ENCODE data around the gene SON. TPM values are rescaled to one million over a fixed set of nuclear protein-coding genes. Genes with fewer than 3 reads are reported as not detected.

Gene SON
- total RNA-seq, 1 donor from 2014 or later = 342 TPM

GRCh38 chr21:33549848-33550771 is 7.3 kb downstream of the SON start:
- intact Hi-C loops (cut with micrococcal nuclease) = no loop called here
- H3K4me1 Mint-ChIP-seq (ENCODE audit: low read depth) = peaks cover 23% of the 10 kb centered on the region
- no peak overlapping the region for H3K27ac Mint-ChIP-seq
- no peaks in the 10 kb centered on the region for H3K27me3 Mint-ChIP-seq (ENCODE audit: insufficient read depth)
- H3K36me3 Mint-ChIP-seq (ENCODE audit: low read depth) = peaks cover 42% of the 10 kb centered on the region
- DNase-seq (ENCODE audit: low spot score) = no peak
- H3K9me3 Mint-ChIP-seq = no peaks in the 10 kb centered on the region
- H3K4me3 Mint-ChIP-seq = no peak overlapping the region

GRCh38 chr21:33550772-33551660 is 8.2 kb downstream of the SON start:
- DNase-seq (ENCODE audit: low spot score) = no peak
- Mint-ChIP-seq H3K9me3 (no peaks in the 10 kb centered on the region), H3K4me3 (no peak overlapping the region), H3K27ac (no peak overlapping the region), H3K27me3 (ENCODE audit: insufficient read depth) (no peaks in the 10 kb centered on the region), H3K36me3 (ENCODE audit: low read depth) (peaks cover 43% of the 10 kb centered on the region), H3K4me1 (ENCODE audit: low read depth) (peaks cover 23% of the 10 kb centered on the region)
- intact Hi-C loops (cut with micrococcal nuclease) = no loop called here

GRCh38 chr21:33551664-33552063 is 8.8 kb downstream of the SON start:
- Mint-ChIP-seq H3K27ac (no peak overlapping the region), H3K36me3 (ENCODE audit: low read depth) (peaks cover 48% of the 10 kb centered on the region), H3K4me3 (no peak overlapping the region), H3K27me3 (ENCODE audit: insufficient read depth) (no peaks in the 10 kb centered on the region), H3K4me1 (ENCODE audit: low read depth) (peaks cover 28% of the 10 kb centered on the region), H3K9me3 (no peaks in the 10 kb centered on the region)
- intact Hi-C loops (cut with micrococcal nuclease) = no loop called here
- no peak for DNase-seq (ENCODE audit: low spot score)

GRCh38 chr21:33552093-33552998 is 9.5 kb downstream of the SON start:
- Mint-ChIP-seq H3K27ac (no peak overlapping the region), H3K4me3 (no peak overlapping the region), H3K36me3 (ENCODE audit: low read depth) (peaks cover 54% of the 10 kb centered on the region), H3K27me3 (ENCODE audit: insufficient read depth) (no peaks in the 10 kb centered on the region), H3K4me1 (ENCODE audit: low read depth) (peaks cover 35% of the 10 kb centered on the region), H3K9me3 (no peaks in the 10 kb centered on the region)
- intact Hi-C loops (cut with micrococcal nuclease) = no loop called here
- no peak for DNase-seq (ENCODE audit: low spot score)

GRCh38 chr21:33552999-33553598 is 10.3 kb downstream of the SON start:
- peaks cover 42% of the 10 kb centered on the region for H3K4me1 Mint-ChIP-seq (ENCODE audit: low read depth)
- DNase-seq (ENCODE audit: low spot score) = no peak
- intact Hi-C loops (cut with micrococcal nuclease) = no loop called here
- no peak overlapping the region for H3K4me3 Mint-ChIP-seq
- peaks cover 61% of the 10 kb centered on the region for H3K36me3 Mint-ChIP-seq (ENCODE audit: low read depth)
- no peaks in the 10 kb centered on the region for H3K27me3 Mint-ChIP-seq (ENCODE audit: insufficient read depth)
- H3K27ac Mint-ChIP-seq = no peak overlapping the region
- no peaks in the 10 kb centered on the region for H3K9me3 Mint-ChIP-seq

- H3K27ac Mint-ChIP-seq = peak overlapping the region; percentile 34
- peaks cover 63% of the 10 kb centered on the region for H3K36me3 Mint-ChIP-seq (ENCODE audit: low read depth)
- DNase-seq (ENCODE audit: low spot score) = no peak
- intact Hi-C loops (cut with micrococcal nuclease) = loop anchor here (2.0 kb wide), 1 partner anchor 16 kb away; no protein-coding TSS in a partner anchor
- H3K4me1 Mint-ChIP-seq (ENCODE audit: low read depth) = peaks cover 49% of the 10 kb centered on the region
- no peaks in the 10 kb centered on the region for H3K9me3 Mint-ChIP-seq
- no peaks in the 10 kb centered on the region for H3K27me3 Mint-ChIP-seq (ENCODE audit: insufficient read depth)
- H3K4me3 Mint-ChIP-seq = peak overlapping the region; percentile 65
Measured at GRCh38 chr21:33554236-33554981, 11.6 kb downstream of the SON start.

- Mint-ChIP-seq H3K36me3 (ENCODE audit: low read depth) (peaks cover 64% of the 10 kb centered on the region), H3K4me1 (ENCODE audit: low read depth) (peaks cover 49% of the 10 kb centered on the region), H3K27me3 (ENCODE audit: insufficient read depth) (no peaks in the 10 kb centered on the region), H3K4me3 (no peak overlapping the region), H3K27ac (no peak overlapping the region), H3K9me3 (no peaks in the 10 kb centered on the region)
- DNase-seq (ENCODE audit: low spot score) = no peak
- intact Hi-C loops (cut with micrococcal nuclease) = loop anchor here (2.0 kb wide), 1 partner anchor 16 kb away; no protein-coding TSS in a partner anchor
Measured at GRCh38 chr21:33554982-33555344, 12.1 kb downstream of the SON start.

- H3K36me3 Mint-ChIP-seq (ENCODE audit: low read depth) = peaks cover 69% of the 10 kb centered on the region
- intact Hi-C loops (cut with micrococcal nuclease) = no loop called here
- no peak overlapping the region for H3K4me3 Mint-ChIP-seq
- H3K4me1 Mint-ChIP-seq (ENCODE audit: low read depth) = peaks cover 61% of the 10 kb centered on the region
- H3K27ac Mint-ChIP-seq = no peak overlapping the region
- no peaks in the 10 kb centered on the region for H3K9me3 Mint-ChIP-seq
- DNase-seq (ENCODE audit: low spot score) = no peak
- H3K27me3 Mint-ChIP-seq (ENCODE audit: insufficient read depth) = no peaks in the 10 kb centered on the region
Measured at GRCh38 chr21:33557447-33557846, 14.6 kb downstream of the SON start.

- Mint-ChIP-seq H3K4me3 (no peak overlapping the region), H3K36me3 (ENCODE audit: low read depth) (peaks cover 67% of the 10 kb centered on the region), H3K27me3 (ENCODE audit: insufficient read depth) (no peaks in the 10 kb centered on the region), H3K27ac (peak overlapping the region; percentile 46), H3K9me3 (no peaks in the 10 kb centered on the region), H3K4me1 (ENCODE audit: low read depth) (peaks cover 70% of the 10 kb centered on the region)
- no peak for DNase-seq (ENCODE audit: low spot score)
- intact Hi-C loops (cut with micrococcal nuclease) = no loop called here
Measured at GRCh38 chr21:33558777-33559421, 16.1 kb downstream of the SON start.

- Mint-ChIP-seq H3K36me3 (ENCODE audit: low read depth) (peaks cover 58% of the 10 kb centered on the region), H3K9me3 (no peaks in the 10 kb centered on the region), H3K4me3 (no peak overlapping the region), H3K27ac (no peak overlapping the region), H3K4me1 (ENCODE audit: low read depth) (peaks cover 61% of the 10 kb centered on the region), H3K27me3 (ENCODE audit: insufficient read depth) (no peaks in the 10 kb centered on the region)
- intact Hi-C loops (cut with micrococcal nuclease) = no loop called here
- no peak for DNase-seq (ENCODE audit: low spot score)
Measured at GRCh38 chr21:33559813-33560212, 17.0 kb downstream of the SON start.

GRCh38 chr21:33560965-33561364 is 18.1 kb downstream of the SON start:
- intact Hi-C loops (cut with micrococcal nuclease) = no loop called here
- Mint-ChIP-seq H3K27ac (peak overlapping the region; percentile 43), H3K9me3 (no peaks in the 10 kb centered on the region), H3K27me3 (ENCODE audit: insufficient read depth) (no peaks in the 10 kb centered on the region), H3K4me1 (ENCODE audit: low read depth) (peaks cover 50% of the 10 kb centered on the region), H3K36me3 (ENCODE audit: low read depth) (peaks cover 54% of the 10 kb centered on the region), H3K4me3 (no peak overlapping the region)
- DNase-seq (ENCODE audit: low spot score) = no peak

Data from activated T-helper 1 cell treated with anti-CD3 and anti-CD28 coated beads, Interleukin-12 subunit alpha, Interleukin-12 subunit beta, Interleukin-2, Interleukin-4 antibody, amounts not matched to agents 30 ng/mL and 10 ng/mL and 1 ng/mL, durations not matched to agents 14 hours and 24 hours and 36 hours (primary cell).